ENCODE measurements around the gene ITFG2.
"Not testable (repeated sequence)": the region's sequence is repeated elsewhere in the genome, so short reads cannot be mapped to it uniquely, and the experiment has no call there.

The ITFG2 gene

DNA sequence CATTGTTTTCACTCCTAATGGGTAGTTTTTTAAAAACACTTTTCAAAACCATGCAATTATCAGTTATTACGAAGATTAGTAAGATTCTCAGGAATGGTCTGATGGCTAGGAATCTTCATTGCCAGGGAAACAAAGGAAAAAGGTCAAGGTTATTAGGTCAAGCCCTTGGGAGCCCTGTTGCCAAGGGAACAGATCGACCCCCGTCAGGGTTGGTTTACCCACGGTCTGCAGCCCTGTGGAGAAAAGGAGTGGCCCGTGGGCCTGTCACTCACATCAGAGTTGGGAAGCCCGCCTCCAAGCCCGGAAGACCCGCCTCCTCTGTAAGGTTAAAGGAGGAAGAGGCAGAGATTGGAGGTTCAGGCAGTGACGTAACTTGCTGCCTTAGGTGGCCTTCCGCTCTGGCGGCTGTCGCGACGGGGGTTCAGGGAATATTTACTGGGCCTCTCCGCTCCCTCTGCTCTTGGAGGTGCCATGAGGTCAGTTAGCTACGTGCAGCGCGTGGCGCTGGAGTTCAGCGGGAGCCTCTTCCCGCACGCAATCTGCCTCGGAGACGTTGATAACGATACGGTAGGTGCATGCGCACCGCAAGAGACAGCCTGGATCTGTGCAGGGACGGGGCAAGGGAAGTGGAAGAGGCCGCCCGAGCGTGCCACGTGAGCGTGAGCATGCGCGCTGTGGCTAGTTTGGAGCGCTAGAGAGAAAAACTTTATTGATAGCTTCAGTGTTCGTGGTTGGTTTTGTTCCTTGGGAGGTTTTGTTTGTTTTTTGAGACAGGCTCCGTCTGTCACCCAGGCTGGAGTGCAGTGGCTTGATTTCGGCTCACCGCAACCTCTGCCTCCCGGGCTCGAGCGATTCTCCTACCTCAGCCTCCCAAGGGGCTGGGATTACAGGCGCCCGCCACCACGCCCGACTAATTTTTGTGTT is at the start of gene ITFG2:
Gene ITFG2, plus strand, starts transcription at position 379 of the 924 bp plus-strand sequence. Its CDS starts 93 bp downstream, at position 472.
- FAIRE-seq (peak; percentile 97), DNase-seq (ENCODE audit: low spot score) (peak; percentile 99)

DNA sequence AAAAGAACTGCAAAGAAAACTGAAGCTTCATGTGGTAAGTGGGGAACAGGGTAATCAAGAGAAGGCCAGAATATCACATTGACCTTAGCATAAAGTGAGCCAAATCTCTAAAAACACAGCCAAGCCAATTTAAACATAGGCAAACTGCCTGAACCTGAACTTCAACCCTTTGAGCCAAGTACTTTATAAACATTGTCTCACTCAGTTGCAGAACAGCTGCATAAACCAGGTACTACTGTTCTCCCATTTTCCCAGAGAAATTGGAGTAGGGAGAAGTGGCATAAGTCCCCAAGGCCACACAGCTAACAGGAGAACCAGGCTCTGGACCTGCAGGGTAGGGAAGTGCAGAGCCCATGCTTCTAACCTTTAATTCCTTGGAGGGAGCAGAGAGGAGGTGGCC is 48.1 kb upstream of the ITFG2 start:
- FAIRE-seq (peak; percentile 9), DNase-seq (ENCODE audit: low spot score) (no peak)

DNA sequence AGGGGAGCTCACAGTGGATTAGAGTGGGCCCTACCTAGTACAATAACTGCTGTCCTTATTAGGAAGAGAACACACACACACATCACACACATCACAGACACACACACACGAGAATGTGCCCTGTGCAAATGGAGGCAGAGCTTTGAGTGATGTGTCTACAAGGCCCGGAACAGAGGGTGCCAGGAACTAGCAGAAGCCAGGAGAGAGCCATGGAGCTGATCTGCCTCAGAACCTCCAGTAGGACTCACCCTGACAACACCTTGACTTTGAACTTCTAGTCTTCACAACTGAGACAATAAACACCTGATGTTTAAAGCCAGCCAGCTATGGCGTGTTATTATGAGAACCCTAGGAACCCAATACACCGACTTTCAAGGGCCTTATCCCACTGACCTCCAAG is 47.4 kb upstream of the ITFG2 start:
- DNase-seq (ENCODE audit: low spot score): no peak
- FAIRE-seq: peak; percentile 87

DNA sequence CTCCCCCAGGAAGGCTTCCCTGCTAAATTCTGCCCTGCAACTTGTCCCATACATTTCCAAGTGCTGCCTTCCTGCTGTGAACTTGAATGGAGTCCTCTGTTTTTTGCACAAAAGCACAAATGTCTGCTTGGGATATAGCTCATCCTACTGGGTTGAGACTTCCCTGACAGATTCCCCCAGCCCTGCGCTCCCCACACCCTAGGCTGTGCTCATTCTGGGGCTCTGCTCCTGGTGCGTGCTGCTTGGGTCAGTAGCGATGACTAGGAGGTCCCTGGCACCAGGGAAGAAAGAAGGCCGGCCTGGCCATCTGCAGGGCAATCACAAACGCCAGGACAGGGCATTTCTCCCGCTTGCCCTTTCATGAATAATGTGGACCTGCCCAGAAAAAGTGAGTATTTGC is 46.9 kb upstream of the ITFG2 start:
- DNase-seq (ENCODE audit: low spot score) (no peak), FAIRE-seq (no peak)

DNA sequence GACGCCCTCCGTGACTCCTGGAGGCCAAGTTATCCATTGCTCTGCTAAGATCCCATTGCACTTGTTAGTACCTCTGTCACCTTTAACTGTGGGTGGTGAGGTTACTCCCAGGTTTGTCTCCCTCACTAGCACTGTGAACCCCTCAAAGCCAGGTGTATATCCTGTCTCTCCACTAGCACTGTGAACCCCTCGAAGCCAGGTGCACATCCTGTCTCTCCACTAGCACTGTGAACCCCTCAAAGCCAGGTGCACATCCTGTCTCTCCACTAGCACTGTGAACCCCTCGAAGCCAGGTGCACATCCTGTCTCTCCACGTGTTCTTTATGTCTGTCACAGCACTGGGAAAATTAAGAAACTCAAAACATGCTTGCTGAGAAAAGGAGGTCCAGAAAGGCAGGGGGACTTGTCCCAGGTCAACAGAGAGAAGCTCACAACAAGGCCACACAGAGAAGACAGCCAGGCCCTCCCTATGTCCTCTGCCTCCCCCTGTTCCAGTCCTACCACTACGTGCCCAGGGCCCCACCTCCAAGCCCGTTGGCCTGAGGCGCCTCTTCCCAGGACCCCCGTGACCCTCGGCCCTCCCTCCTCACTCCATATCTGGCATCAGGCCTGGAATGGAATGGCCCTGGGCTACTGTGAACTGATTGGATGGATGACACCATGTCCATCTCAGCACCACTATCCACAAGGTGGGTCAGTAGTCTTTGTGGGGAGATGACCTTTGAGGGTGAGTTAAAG is 44.1 kb upstream of the ITFG2 start:
- FAIRE-seq: peak; percentile 81
- no peak for DNase-seq (ENCODE audit: low spot score)

DNA sequence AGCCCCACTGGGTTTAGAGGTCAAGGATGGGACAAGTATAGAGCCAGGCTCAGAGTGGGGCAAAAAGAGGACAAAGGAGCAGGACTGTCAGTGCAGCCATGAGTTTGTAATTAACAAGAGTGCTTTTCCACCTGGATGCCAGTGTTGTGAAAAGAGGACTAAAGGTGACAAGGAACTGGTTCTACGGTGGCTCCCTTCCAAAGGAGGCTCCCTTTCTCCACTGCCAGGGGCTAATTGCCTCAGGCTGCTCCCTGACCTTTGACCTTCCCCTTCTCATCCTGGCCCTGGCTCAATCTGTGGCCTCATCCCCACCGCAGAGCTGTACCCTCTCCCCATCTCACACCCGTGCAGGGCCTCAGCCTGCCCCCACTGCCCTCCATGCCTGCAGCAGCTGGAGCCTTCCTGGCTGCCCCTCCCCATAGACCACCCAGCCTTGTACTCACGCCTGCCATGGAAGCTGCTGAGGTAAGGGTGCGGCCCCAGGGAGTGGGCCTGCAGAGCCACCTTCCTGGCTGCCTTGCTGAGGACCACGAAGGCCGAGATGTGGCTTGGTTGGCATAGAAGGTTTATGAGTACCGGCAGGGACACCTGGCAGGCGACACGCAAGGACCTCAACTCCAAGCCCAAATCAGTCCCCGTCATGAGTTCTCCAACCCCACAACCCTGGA is 42.5 kb upstream of the ITFG2 start:
- DNase-seq (ENCODE audit: low spot score): no peak
- peak; percentile 5 for FAIRE-seq

DNA sequence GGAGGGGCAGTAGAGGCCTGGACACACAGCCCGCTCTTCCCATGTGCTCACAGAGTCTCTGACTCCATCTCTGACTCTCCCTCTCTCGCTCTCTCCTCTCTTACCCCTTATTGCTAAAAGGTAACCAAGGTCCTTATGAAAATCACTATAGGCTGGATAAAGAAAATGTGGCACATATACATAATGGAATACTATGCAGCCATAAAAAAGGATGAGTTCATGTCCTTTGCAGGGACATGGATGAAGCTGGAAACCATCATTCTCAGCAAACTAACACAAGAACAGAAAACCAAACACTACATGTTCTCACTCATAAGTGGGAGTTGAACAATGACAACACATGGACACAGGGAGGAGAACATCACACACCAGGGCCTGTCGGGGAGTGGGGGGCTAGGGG is 41.9 kb upstream of the ITFG2 start:
- DNase-seq (ENCODE audit: low spot score); FAIRE-seq: not testable (repeated sequence)

DNA sequence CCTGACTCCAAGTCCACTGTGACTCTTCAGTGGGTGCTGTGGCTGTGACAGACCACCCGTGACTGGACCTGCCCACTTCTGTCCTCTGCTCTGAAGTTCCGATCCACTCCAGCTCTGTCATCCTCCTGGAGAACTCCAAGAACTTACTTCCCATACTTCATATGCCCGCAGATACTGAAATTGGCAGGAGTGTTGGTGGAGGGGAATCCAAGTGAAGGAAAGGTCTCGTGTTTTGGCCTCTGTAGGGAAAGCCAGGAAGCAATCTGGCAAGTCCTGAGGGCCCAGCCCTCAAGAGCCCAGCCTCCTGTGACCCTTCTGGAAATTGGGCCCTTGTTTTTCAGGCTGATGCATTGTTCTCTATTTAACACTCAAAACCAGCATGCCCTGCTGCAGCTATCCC is 40.1 kb upstream of the ITFG2 start:
- peak; percentile 32 for FAIRE-seq

DNA sequence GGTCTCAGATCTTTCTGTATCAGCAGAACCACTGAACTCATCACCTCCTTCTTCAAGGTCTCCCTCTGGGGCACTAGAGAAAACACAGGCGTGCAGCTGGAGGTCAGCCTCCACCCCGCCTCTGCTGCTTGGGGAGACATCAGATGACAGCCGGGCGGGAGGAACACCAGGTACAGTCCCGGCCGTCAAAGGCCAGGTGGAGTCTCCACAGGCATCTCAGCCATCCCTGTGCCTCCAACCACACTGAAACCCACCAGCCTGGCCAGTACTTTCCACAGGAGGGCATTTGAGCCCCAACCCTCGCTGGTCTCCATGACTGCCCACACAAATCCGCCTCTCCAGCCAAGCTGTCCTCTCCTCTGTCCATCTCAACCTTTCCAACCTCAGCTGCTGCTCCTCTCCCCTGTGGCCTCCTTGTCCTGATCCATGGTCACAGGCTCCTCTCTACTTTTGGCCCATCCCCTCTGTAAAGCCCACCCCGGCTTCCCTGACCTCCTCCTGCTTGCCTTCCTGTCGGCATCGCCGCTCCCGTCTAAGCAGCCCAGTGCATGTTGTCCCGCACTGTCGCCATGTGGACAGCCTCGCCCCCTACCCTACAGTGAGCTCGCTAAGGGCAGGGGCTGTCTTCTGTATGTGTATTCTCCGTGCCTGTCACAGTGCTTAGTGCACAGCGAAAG is 39.1 kb upstream of the ITFG2 start:
- DNase-seq (ENCODE audit: low spot score) (no peak), FAIRE-seq (no peak)

More for the DNA sequence above, 40.1 kb upstream of the ITFG2 start:
- DNase-seq (ENCODE audit: low spot score): no peak

DNA sequence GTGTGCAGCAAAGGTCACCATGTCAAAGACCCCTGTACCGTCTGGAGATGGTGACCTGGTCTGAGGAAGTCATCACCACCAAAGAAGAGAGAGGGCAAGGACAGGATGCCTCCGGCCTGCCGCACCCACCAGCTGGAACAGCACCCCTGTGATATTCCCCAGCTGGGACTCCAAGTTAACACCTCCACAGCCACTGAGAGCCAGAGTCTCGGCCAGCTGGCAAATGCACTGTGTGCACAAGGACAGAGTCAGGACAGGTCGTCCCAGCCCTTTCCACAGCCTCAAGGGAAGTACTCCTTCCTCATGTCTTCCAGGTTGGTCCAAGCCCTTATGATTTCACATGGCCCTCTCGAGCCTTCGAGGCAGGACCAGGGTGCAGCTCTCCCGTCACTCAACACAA is 37.0 kb upstream of the ITFG2 start:
- no peak for FAIRE-seq
- no peak for DNase-seq (ENCODE audit: low spot score)

DNA sequence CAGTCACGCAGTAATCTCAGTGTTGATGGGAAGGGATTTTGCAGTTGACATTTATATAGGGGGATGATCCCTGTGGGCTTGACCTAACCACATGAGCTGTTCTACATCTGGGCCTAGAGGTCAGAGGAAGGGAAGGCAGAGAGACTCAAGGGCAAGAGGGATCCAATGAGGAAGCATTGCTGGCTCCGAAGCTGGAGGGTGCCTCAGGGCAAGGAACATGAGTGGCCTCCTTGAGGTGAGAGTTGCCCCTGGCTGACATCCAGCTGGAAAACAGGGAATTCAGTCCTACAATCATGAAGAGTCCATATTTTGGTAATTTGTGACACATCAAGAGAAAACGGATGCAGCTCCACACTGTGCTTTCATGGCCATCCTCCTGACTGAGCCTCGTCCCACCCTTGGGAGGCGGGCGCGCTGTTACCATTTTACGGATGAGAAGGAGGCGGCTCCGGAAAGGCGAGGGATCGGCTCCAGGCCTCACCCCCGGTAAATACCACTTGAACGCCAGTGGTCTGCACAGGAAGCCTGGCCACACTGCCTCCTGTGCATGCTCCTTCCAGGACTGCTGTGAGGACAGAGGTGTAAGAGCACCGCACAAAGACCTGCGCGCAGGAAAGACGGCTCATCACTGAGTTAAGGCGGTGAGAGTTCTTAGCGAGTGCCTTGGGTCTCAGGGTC is 36.2 kb upstream of the ITFG2 start:
- no peak for DNase-seq (ENCODE audit: low spot score)
- no peak for FAIRE-seq

DNA sequence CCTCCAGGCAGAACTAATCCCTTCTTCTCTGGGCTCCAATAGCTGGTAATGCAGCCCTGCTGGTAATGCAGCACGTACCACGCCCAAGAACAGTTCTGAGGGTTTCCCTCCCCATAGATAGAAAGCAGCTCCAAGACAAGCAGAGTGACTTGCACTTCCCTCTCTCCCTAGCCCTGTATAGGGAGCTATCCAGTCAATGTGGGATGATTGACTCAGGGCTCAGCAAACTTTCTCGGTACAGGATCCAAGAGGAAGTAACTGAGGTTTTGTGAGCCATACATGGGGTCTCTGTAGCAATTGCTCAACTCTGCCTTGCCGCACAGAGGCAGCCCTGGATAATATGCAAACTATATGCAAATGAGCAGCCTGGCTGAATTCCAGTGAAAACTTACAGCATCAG is 33.2 kb upstream of the ITFG2 start:
- no peak for DNase-seq (ENCODE audit: low spot score)
- FAIRE-seq: peak; percentile 87

DNA sequence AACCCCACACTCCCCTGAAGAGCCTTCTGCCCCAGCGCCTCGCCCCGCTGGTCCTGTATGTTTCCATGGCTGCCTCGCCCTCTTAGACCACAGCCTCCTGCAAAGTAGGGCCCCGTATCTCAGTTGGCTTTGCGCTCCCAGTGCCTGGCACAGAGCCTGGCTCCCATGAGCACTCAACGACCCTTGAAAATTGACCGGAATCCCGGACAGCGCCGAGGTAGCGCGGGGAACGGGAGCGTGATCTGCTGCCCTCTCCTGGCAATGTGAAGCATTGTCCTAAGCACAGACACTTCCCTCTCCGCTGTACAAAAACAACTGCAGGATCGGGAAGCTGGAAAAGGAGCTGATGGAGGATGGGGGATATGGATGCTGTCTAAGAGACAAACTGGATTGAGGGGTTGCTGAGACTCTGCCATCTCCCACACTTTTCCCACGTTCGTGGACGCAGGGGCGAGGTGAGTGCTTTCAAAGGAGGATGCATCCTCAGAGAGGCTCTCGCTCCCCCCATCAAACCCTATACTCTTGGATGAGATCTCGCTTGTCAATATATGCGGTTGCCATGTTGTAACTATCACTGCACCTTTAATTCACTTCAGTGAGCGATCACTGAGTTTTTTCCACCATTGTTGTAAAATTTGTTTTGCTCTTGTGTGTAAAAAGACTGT is 28.4 kb upstream of the ITFG2 start:
- FAIRE-seq (peak; percentile 99), DNase-seq (ENCODE audit: low spot score) (peak; percentile 90)

DNA sequence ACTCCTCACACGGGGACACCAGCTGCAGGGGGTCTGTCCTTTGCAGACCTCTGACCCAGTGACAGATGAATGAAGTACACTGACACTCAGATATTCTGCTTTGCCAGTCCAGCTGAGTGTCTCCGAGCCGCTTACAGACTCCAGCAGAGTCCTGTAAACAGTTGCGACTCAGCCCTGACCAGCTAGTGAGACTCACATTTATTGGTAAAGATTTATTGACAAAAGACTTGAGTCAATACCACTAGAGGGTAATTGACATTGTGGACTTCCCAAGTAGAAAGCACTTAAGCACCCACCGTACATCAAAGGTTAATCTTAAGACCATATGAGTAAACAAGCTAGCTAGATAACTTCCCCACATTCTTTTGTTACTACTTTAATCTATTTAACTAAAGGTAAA is 27.5 kb upstream of the ITFG2 start:
- no peak for DNase-seq (ENCODE audit: low spot score)
- FAIRE-seq: peak; percentile 84

DNA sequence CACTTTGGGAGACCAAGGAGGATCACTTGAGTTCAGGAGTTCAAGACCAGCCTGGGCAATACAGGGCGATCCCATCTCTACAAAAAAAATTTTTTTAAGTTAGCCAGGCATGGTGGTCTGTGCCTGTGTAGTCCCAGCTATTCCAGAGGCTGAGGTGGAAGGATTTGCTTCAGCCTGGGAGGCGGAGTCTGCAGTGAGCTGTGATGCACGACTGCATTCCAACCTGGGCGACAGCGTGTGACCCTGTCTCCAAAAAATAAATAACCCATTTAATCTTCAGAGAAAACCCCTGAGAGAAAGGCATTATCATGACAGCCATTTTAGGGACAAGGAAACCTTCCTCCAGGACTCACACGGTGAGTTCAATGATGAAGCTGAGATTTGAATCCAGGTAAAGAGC is 21.4 kb upstream of the ITFG2 start:
- no peak for FAIRE-seq
- no peak for DNase-seq (ENCODE audit: low spot score)

DNA sequence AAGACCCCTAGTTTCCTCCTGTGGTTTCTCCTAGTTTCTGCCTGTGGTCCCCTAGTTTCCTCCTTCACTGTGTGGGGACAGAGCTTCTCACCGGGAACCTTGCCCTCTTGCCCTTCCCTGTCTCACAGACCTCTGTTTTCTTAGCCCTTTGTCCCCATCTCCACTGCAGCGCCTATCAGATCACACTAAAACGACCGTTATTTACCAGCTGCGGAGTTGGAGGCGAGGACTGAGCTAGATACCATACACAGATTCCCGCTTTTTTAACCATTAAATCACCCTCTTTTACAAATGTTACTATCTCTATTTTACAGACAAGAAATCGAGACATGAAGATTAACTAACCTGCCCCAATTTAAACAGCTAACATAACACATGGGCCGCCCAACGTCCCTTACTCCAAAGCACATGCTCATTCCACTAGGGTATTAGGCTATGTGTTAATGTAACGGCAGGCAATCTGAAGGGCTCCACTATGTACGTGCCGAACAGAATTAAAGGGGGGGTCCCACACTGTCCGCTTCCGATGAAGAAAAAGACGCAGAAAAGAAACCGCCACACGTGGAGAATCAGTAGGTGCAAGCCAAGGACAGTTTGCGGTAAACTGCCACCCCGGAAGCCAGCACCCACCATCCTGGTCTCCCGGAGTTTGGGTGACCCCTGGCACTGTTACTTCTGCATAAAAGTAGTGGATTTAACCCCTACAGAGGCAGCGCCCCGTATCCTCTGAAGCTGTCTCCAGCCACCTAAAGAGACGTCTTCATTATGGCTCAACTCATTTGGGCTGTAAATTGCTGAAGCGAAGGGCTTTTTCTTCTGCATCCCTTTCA is 19.6 kb upstream of the ITFG2 start:
- DNase-seq (ENCODE audit: low spot score) (no peak), FAIRE-seq (no peak)

DNA sequence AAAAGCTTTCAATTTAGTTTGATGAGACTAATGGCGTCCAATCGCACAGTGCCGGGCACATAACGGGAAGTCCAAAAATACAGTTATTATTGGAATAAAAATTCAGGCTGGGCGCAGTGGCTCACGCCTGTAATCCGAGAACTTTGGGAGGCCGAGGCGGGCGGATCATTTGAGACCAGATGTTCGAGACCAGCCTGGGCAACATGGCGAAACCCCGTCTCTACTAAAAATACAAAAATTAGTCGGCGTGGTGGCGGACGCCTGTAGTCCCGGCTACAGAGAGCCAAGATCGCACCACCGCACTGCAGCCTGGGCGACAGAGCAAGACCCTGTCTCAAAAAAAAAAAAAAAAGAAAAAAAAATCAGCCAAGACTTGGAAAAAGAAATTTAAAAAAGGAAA is 18.9 kb upstream of the ITFG2 start:
- FAIRE-seq (no peak), DNase-seq (ENCODE audit: low spot score) (no peak)

DNA sequence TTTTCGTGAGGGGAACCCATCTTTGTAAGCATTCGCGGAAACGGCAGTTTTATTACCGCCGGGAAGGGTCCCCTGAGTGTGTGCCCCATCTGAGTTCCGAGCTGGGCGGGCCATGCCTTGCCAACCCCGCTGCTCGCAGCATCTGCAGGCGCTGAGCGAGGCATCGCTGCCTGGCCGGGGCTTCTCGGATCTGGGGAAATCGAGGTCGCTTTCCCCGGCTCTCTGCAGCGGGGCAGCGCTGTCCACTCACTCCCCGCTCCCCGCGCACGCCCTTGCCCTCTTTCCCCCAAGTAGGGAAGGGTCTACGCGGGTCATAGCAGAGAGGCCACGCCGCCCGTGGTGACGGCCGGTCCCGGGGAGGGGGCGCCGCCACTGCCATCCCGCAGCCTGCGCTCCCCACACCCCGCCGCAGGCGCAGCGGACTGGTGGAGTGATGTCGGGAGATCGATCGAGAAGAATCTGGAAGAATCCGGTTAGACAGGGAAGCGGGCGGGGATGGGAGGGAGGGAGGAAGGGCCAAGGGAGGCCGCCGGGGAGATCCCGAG is 18.2 kb upstream of the ITFG2 start:
- DNase-seq (ENCODE audit: low spot score) (no peak), FAIRE-seq (peak; percentile 53)

DNA sequence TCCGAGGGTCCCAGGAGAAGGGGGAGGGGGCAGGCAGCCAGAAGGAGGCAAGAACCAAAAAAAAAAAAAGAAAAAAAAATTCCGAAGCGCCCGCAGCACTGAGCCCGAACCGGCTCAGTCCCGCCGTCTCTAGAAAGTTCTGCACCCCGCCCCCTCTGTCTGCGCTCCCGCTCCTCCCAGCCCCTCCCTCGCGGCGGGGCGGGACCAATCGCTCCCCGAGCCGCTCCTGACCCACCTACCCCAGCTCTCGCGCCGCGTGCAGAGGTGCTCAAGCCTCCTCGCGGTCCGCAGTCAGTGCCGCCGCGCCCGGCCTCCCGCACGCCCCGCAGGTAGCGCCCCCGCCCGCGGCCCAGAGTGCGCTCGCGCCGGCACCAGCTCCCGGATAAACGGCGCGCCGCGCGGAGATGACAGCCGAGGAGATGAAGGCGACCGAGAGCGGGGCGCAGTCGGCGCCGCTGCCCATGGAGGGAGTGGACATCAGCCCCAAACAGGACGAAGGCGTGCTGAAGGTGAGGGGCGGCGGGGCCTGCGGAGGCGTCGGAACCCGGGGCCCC is 17.7 kb upstream of the ITFG2 start, which contains the start of gene FKBP4:
Gene FKBP4, plus strand, starts transcription at position 235 of the 554 bp plus-strand sequence. Its CDS starts 170 bp downstream, at position 405.
- peak; percentile 97 for FAIRE-seq

More for the DNA sequence above, 17.7 kb upstream of the ITFG2 start, which contains the start of gene FKBP4:
- DNase-seq (ENCODE audit: low spot score): peak; percentile 99

All from urothelium cell line (cell line).